ENCODE results near the gene S100A10. TPM values are rescaled to one million over a fixed set of nuclear protein-coding genes. Genes with fewer than 3 reads are reported as not detected.

Gene S100A10
- total RNA-seq, 1 donor from 2014 or later: 438 TPM

DNA sequence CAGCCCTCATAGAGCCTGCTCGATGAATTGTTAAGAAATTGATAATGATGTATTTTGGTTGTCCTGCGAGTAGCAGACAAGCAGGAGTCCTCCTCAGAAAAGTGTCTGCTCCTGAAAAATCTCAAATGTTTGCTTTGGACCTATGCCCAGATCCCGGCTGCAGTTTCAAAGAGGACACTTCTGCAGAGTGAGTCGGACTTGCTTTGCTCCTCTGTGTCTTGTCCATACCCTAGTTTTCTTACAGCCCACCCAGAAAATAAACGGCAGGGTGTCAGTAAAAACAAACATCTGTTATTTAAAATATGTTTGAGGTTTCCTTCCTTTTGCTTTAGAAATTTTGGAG is 2.8 kb downstream of the S100A10 start:
- peak overlapping the region; percentile 23 for H3K27ac Mint-ChIP-seq
- TF ChIP-seq, protein P1, sequence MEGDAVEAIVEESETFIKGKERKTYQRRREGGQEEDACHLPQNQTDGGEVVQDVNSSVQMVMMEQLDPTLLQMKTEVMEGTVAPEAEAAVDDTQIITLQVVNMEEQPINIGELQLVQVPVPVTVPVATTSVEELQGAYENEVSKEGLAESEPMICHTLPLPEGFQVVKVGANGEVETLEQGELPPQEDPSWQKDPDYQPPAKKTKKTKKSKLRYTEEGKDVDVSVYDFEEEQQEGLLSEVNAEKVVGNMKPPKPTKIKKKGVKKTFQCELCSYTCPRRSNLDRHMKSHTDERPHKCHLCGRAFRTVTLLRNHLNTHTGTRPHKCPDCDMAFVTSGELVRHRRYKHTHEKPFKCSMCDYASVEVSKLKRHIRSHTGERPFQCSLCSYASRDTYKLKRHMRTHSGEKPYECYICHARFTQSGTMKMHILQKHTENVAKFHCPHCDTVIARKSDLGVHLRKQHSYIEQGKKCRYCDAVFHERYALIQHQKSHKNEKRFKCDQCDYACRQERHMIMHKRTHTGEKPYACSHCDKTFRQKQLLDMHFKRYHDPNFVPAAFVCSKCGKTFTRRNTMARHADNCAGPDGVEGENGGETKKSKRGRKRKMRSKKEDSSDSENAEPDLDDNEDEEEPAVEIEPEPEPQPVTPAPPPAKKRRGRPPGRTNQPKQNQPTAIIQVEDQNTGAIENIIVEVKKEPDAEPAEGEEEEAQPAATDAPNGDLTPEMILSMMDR (IDR thresholded peaks at IDR 0.05; ENCODE audit: unreplicated experiment): no peak
- H3K9me3 Mint-ChIP-seq (ENCODE audit: low read depth): no peaks in the 10 kb centered on the region
- H3K4me1 Mint-ChIP-seq (ENCODE audit: low read depth): peaks cover 59% of the 10 kb centered on the region
- DNase-seq (ENCODE audit: low spot score, unreplicated experiment): no peak
- H3K36me3 Mint-ChIP-seq (ENCODE audit: insufficient read depth): peaks cover 4% of the 10 kb centered on the region
- H3K27me3 Mint-ChIP-seq: peaks cover 2% of the 10 kb centered on the region
- peak overlapping the region; percentile 93 for H3K4me3 Mint-ChIP-seq (ENCODE audit: low read depth)

DNA sequence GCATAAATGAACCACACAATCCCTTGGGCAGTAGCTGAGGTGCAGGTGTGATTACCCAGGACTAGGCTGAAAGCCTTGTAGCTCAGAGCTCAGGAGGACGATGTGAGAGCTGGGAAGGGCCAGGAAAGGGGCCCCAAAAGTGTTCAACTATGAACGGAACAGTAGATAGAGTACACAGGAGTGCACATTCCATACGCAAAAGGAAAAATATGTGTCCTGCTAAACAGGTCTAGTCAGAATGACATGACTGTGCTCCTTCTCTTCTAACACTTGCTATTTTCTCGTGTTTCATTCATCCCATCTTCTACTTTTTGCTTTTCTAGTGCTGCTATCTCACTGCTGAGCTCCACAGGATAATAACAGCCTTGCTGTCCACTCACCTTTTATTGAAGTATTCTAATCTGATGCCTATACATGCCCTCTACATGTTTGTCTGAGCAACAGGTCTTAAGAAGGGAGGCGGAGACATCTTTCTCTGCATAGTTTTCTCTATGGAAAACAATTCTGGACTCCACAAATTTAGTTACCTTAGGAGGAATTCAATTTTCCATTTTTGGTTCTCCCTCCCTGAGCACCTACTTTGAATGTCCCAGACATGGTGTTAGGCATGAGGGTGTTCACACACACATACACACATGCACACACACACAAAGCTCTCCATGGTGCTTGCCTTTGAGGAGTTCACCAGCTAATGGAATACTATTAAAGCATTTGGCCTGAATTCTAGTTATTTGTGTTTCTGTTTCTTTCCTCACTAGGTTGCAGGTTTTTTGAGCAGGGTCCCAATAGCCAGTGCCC is 3.4 kb downstream of the S100A10 start:
- peaks cover 8% of the 10 kb centered on the region for H3K36me3 Mint-ChIP-seq (ENCODE audit: insufficient read depth)
- peaks cover 2% of the 10 kb centered on the region for H3K27me3 Mint-ChIP-seq
- peak overlapping the region; percentile 23 for H3K27ac Mint-ChIP-seq
- DNase-seq (ENCODE audit: low spot score, unreplicated experiment): no peak
- no peaks in the 10 kb centered on the region for H3K9me3 Mint-ChIP-seq (ENCODE audit: low read depth)
- TF ChIP-seq, protein P1 (IDR thresholded peaks at IDR 0.05; ENCODE audit: unreplicated experiment): no peak
- peak overlapping the region; percentile 93 for H3K4me3 Mint-ChIP-seq (ENCODE audit: low read depth)
- peaks cover 58% of the 10 kb centered on the region for H3K4me1 Mint-ChIP-seq (ENCODE audit: low read depth)

DNA sequence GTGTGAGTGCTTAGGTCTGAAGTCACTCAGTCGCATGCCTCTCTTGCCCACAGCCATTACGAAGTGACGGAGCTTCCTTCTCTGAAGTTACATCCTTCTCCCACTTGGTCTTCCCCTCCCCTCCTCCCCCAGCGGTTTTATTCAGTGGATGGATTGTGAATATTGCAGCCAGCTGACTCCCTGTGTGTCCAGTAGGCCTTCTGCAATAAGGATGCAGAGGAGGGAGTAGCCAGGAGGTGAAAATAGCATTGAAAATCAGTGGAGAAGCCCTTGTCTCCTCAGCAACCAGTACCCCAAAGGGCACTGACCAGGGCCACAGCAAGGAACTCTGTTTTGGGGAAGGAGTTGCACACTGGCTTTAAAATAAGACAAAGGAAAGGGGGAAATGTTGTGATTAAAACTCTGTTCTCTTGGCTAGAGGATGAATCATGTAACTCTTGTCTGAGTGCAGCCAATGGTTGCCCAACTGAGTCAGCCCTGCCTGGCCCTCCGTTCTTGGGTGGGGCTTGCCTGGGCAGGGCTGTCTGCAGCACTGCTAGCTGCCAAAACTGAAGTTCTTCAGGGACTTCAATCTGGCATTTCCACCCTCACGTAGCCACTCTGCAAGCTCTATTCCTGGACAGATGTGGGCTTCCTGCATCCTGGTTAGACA is 4.3 kb downstream of the S100A10 start:
- H3K9me3 Mint-ChIP-seq (ENCODE audit: low read depth): no peaks in the 10 kb centered on the region
- no peak for DNase-seq (ENCODE audit: low spot score, unreplicated experiment)
- peak overlapping the region; percentile 77 for H3K27ac Mint-ChIP-seq
- peaks cover 54% of the 10 kb centered on the region for H3K4me1 Mint-ChIP-seq (ENCODE audit: low read depth)
- peaks cover 13% of the 10 kb centered on the region for H3K36me3 Mint-ChIP-seq (ENCODE audit: insufficient read depth)
- H3K27me3 Mint-ChIP-seq: peaks cover 2% of the 10 kb centered on the region
- H3K4me3 Mint-ChIP-seq (ENCODE audit: low read depth): peak overlapping the region; percentile 93
- TF ChIP-seq, protein P1 (IDR thresholded peaks at IDR 0.05; ENCODE audit: unreplicated experiment): no peak

DNA sequence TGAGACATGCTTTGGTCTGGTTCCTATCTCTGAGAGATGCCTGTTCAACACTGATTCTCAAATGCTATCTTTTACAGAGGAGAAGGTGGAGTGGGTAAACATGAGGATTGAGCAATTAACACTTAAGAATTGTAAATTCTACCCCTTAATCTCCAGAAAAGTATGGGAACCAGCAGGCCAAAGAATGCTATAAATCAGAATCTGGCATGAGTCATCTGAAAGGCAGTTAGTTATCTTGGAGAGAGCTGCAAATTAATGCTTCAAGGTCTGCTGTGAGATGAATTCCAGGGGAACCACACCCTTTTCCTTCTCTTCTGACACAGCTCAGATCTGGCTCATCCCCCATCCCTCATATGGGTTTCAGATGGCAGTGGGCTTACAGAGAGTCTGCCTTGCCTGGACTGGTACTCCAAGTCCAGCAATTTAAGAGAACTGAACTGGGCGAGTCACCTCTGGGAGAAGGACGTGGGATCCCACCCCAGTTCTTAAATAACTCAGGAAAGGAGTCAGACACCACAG is 5.2 kb downstream of the S100A10 start:
- peaks cover 2% of the 10 kb centered on the region for H3K27me3 Mint-ChIP-seq
- peak overlapping the region; percentile 33 for H3K4me3 Mint-ChIP-seq (ENCODE audit: low read depth)
- peak overlapping the region; percentile 86 for H3K27ac Mint-ChIP-seq
- peaks cover 17% of the 10 kb centered on the region for H3K36me3 Mint-ChIP-seq (ENCODE audit: insufficient read depth)
- TF ChIP-seq, protein P1 (IDR thresholded peaks at IDR 0.05; ENCODE audit: unreplicated experiment): no peak
- peaks cover 52% of the 10 kb centered on the region for H3K4me1 Mint-ChIP-seq (ENCODE audit: low read depth)
- H3K9me3 Mint-ChIP-seq (ENCODE audit: low read depth): no peaks in the 10 kb centered on the region
- DNase-seq (ENCODE audit: low spot score, unreplicated experiment): no peak

DNA sequence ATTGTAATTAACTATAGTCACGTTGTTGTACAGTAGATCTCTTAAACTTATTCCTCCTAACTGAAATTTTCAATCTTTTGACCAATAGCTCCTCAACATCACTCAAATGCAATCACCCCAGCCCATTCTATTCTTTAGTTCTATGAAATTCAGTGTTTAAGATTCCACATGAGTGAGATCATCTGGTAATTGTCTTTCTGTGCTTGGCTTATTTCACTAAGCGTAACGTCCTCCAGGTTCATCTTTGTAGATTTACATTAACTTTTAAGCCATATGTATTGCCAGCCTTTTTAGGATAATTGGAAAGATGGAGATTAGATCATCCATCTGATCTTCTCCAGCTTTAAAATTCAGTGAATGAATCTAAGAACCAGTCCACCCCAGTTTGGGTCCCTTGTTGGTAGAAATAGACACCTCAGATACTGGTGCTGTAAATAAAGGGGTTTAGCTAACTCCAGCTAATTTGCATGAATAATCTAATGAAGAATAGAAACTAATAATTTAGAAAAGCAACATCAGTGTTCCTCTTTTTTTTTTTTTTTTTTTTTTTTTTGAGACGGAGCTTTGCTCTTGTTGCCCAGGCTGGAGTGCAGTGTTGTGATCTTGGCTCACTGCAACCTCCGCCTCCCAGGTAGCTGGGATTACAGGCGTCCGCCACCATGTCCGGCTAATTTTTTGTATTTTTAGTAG is 7.0 kb downstream of the S100A10 start:
- Mint-ChIP-seq H3K4me3 (ENCODE audit: low read depth) (no peak overlapping the region), H3K4me1 (ENCODE audit: low read depth) (peaks cover 44% of the 10 kb centered on the region), H3K27me3 (peaks cover 2% of the 10 kb centered on the region), H3K9me3 (ENCODE audit: low read depth) (no peaks in the 10 kb centered on the region), H3K27ac (no peak overlapping the region), H3K36me3 (ENCODE audit: insufficient read depth) (peaks cover 24% of the 10 kb centered on the region)
- DNase-seq (ENCODE audit: low spot score, unreplicated experiment): no peak
- TF ChIP-seq, protein P1 (IDR thresholded peaks at IDR 0.05; ENCODE audit: unreplicated experiment): no peak
